HG03342 (cell line): ENCODE data around the gene NANP.
"Not testable (repeated sequence)": the region's sequence is repeated elsewhere in the genome, so short reads cannot be mapped to it uniquely, and the experiment has no call there.

Experiments used
- ATAC-seq: cut with Tn5 transposase; IDR thresholded peaks from one replicate; pipeline ENCODE4 v1.9.1; 2021; ENCODE audit warnings: mild to moderate bottlenecking, moderate library complexity; ENCODE audit not compliant: unreplicated experiment

Gene NANP

GRCh38 chr20:25608774-25609173, 15.0 kb downstream of the NANP start:
- no peak for ATAC-seq

DNA sequence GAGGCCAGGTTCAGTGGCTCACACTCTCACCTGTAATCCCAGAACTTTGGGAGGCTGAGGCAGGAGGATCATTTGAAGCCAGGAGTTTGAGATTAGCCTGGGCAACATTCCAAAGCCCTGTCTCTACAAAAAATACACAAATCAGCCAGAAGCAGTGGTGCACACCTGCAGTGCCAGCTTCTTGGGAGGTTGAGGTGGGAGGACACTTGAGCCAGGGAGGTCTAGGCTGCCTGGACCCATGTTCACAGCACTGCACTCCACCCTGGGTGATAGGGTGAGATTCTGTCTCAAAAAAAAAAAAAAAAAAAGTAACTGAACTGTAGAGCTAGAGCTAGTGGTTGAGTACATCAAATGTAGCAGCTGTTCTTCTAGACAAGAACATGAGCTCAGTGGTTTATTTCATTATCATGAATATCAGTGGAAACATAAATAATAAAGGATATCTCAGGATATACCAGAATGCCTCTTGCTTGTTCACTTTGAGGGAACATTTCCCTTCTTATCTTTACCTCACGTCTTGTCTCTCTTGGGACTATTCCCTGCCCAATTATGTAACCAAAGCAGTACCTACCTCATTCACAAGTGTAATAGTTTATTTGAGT, 17.6 kb downstream of the NANP start:
- ATAC-seq: no peak

DNA sequence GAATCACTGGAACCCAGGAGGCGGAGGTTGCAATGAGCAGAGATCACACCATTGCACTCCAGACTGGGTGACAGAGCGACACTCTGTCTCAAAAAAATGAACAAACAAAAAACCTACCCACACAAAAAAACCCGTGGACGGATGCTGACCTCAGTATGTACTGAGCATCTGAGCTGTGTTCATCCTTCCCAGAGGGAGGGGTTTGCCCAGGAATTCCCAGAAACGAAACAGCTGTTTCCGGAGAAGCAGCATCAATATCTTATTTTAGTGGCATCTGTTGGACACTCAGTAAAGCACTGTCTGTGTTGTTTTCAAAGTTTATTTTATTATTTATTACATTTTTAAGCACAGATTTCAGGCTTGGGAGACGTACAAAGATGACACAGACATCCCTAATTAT, 18.7 kb downstream of the NANP start:
- ATAC-seq: no peak

- no peak for ATAC-seq
Measured at GRCh38 chr20:25604611-25605010, 19.2 kb downstream of the NANP start.

DNA sequence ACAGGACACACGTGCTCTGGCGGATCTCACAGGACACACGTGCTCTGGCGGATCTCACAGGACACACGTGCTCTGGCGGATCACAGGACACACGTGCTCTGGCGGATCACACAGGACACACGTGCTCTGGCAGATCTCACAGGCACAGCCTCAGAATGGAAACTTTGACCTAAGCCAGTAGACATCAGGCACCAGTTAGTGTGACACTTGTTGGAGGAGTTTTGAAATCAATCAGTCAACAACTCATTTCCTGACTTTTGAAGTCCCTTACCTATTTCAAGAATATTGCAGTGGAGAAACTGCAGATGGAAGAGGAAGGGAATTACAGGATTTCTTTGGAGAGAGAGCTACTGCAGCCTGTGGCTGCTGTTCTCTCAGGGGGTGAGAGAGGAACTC, 20.9 kb downstream of the NANP start:
- ATAC-seq: not testable (repeated sequence)

DNA sequence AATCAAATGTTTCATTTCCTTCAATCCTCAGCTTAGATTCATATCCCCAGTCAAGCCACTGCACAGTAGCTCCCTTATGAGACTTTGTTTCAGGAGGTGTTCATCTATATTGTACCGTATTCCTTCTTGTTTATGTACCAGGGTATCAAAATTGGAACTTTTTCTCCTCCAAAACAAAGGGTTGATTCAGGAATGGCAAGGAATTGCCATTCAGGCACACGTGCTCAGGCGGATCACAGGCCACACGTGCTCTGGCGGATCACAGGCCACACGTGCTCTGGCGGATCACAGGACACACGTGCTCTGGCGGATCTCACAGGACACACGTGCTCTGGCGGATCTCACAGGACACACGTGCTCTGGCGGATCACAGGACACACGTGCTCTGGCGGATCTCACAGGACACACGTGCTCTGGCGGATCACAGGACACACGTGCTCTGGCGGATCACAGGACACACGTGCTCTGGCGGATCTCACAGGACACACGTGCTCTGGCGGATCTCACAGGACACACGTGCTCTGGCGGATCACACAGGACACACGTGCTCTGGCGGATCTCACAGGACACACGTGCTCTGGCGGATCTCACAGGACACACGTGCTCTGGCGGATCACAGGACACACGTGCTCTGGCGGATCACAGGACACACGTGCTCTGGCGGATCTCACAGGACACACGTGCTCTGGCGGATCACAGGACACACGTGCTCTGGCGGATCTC, 21.5 kb downstream of the NANP start:
- not testable (repeated sequence) for ATAC-seq

- ATAC-seq: no peak
Measured at GRCh38 chr20:25601659-25602058, 22.2 kb downstream of the NANP start.

DNA sequence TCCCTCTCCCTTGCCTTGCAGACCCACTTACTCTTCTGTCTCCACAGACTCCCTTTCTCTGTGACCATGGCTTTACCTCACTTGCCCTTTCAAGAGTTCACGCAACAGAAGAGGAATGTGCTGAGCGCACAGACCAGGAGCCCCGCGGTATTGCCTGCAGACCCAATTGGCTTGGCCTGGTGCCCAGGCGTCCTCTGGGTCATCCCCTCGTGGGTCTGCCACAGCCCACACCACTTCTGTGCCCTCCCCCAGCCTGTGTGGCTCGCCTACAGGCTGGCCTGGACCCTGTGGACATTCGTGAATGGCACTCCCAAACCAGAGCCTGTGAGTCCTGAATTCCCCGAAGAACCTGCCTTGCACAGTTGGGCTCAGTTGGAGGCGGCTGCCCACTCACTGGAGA, 23.2 kb downstream of the NANP start:
- no peak for ATAC-seq

- ATAC-seq: no peak
Measured at GRCh38 chr20:25592135-25592852, 31.5 kb downstream of the NANP start.

- ATAC-seq: not testable (repeated sequence)
Measured at GRCh38 chr20:25590778-25591177, 33.0 kb downstream of the NANP start.

DNA sequence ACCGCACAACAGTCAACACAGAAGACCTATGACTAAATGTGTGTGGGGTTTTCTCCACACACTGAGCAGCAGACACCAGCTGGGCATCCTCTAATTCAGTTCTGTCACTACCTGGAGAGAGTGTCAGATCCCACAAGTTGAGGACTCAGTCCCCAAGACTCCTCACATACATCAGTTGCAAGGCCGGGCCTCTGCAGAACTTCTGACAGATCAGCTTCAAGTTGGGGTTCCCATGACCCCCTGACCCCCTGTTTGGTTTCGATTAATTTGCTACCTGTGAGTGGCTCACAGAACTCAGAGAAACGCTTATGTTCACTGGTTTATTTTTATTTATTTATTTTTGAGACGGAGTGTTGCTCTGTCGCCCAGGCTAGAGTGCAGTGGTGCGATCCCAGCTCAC, 35.3 kb downstream of the NANP start:
- ATAC-seq: no peak

DNA sequence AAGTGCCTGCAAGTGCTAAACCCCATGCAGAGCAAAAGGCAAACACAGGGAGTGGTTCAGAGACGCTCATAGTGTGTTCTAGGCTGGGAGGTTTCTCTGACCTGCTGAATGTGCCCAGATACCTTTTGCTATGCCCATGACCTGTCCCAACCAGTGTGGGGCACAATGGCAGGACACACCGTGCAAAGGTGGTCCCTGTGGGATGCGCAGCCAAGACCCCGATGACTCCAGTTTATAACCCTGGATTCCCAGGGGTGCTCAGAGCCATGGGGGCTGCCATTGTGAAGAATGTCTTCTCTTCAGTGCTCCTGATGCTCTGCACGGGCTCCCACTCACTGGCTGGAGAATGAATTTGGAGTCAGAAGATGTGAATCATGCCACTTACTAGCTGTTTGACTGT, 36.3 kb downstream of the NANP start:
- no peak for ATAC-seq

GRCh38 chr20:25586877-25587276, 36.9 kb downstream of the NANP start:
- ATAC-seq: no peak

- no peak for ATAC-seq
Measured at GRCh38 chr20:25584905-25585704, 38.7 kb downstream of the NANP start, which contains the start of gene NINL. Gene NINL (minus strand): TSS chr20:25585531. CDS start chr20:25526587, 58,944 bp downstream.

DNA sequence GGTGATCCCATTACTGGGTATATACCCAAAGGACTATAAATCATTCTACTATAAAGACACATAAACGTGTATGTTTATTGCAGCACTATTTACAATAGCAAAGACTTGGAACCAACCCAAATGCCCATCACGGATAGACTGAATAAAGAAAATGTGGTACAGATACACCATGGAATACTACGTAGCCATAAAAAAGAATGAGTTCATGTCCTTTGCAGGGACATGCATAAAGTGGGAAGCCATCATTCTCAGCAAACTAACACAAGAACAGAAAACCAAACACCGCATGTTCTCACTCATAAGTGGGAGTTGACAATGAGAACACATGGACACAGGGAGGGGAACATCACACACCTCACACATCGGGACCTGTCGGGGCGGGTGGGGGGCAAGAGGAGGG, 40.2 kb downstream of the NANP start:
- not testable (repeated sequence) for ATAC-seq

- ATAC-seq: no peak
Measured at GRCh38 chr20:25580711-25581110, 43.1 kb downstream of the NANP start.

DNA sequence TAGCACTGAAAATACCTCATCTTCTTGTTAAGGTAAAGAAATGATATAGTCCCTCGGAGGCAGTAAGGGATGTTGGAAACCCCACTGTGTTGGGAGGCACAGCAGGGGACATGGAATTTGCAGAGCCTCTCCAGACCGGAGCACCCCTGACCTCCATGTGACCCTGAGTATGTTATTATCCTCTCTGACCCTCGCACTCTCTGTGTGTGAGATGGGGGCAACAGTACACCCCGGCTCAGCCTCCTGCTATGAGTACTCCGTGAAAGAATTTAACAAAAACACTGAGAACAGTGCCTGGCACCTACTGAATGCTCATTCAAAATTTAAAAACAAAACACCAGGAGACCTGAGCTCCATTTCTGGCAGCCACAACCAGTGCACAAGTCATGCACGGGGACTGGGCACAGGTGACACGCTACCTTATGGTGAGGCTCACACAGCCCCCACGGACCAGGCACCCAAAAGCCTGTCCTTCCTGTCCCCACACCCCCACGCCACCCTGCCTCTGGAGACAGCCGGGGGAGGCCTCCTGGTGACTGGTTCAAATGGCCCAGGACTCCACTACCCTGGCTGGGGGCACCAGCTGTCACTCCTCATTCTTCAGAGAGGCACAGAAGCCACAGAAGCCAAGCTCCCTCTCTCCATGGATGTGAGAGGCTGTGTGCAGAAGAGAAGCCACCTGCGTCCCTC, 44.6 kb downstream of the NANP start:
- ATAC-seq: no peak

- ATAC-seq: no peak
Measured at GRCh38 chr20:25576783-25577530, 46.9 kb downstream of the NANP start.

GRCh38 chr20:25574411-25574810, 49.4 kb downstream of the NANP start:
- no peak for ATAC-seq
